H1 (cell line): ENCODE measurements around the gene SORD.
"Not testable (repeated sequence)": the region's sequence is repeated elsewhere in the genome, so short reads cannot be mapped to it uniquely, and the experiment has no call there.

Experiments
- BACH1 ChIP-seq: IDR thresholded peaks from 2 replicates; pipeline ENCODE4 v1.6.1; 2012; ENCODE audit warnings: low read length, improper control_type of control experiment
- BRCA1 ChIP-seq: IDR thresholded peaks from 2 replicates; pipeline ENCODE4 v1.6.1; 2012; ENCODE audit warnings: low read depth, low read length, improper control_type of control experiment
- CBX5 ChIP-seq: fragments of 300-800, 300-1000 bp; sonication (generic); IDR thresholded peaks from 2 replicates; pipeline ENCODE4 v1.7.1; 2016; ENCODE audit warnings: antibody characterized with exemption, low read length, low read depth
- CEBPB ChIP-seq: IDR thresholded peaks from 2 replicates; pipeline ENCODE4 v1.6.1; 2012; ENCODE audit warnings: low read depth, low read length
- EGR1 ChIP-seq: IDR thresholded peaks from 2 replicates; pipeline ENCODE4 v1.6.1; 2011; ENCODE audit warnings: low read depth, low read length, borderline replicate concordance
- EP300 ChIP-seq, 2 experiments: IDR thresholded peaks; 1 replicate in 1 of 2; 2 replicates in 1 of 2; pipeline ENCODE4 v1.6.1; 2011 to 2012; ENCODE audit warnings: low read depth in 2 of 2, low read length in 2 of 2, mild to moderate bottlenecking in 2 of 2, borderline replicate concordance in 1 of 2, inconsistent platforms in 1 of 2, moderate library complexity in 1 of 2
- EZH2 ChIP-seq: fragments of 200-600 bp; sonication (generic); IDR thresholded peaks from 2 replicates; pipeline ENCODE4 v1.7.1; 2012; ENCODE audit warnings: low read depth, mild to moderate bottlenecking, moderate library complexity, low read length, inconsistent platforms; ENCODE audit not compliant: severe bottlenecking
- HDAC2 ChIP-seq, 2 experiments: fragments of 300-600 bp in 1 of 2; sonication (generic) in 1 of 2; IDR thresholded peaks; 2 replicates each; pipeline ENCODE4 v1.6.1; 2011 to 2012; ENCODE audit warnings: low read depth in 2 of 2, low read length in 2 of 2, mild to moderate bottlenecking in 2 of 2, moderate library complexity in 2 of 2, borderline replicate concordance in 1 of 2, inconsistent platforms in 1 of 2
- HDAC6 ChIP-seq: IDR thresholded peaks from one replicate; pipeline ENCODE4 v1.7.1; 2012; ENCODE audit warnings: low read depth, mild to moderate bottlenecking, inconsistent platforms, low read length, moderate library complexity
- JUND ChIP-seq: IDR thresholded peaks from 2 replicates; pipeline ENCODE4 v1.6.1; 2011; ENCODE audit warnings: mild to moderate bottlenecking, improper control_type of control experiment, low read length
- MAX ChIP-seq: IDR thresholded peaks from 2 replicates; pipeline ENCODE4 v1.6.1; 2012; ENCODE audit warnings: inconsistent platforms
- RAD21 ChIP-seq, 2 experiments: IDR thresholded peaks in 1 of 2; conservative IDR thresholded peaks in 1 of 2; 2 replicates each; pipeline ENCODE4 v1.6.1; 2011; ENCODE audit warnings: low read depth in 2 of 2, low read length in 2 of 2, improper control_type of control experiment in 1 of 2, inconsistent platforms in 1 of 2, mild to moderate bottlenecking in 1 of 2, moderate library complexity in 1 of 2
- TF ChIP-seq, protein P1 (sequence below), 3 experiments: IDR thresholded peaks; 1 replicate in 2 of 3; 2 replicates in 1 of 3; pipeline versions ENCODE4 v1.5.1 to v1.6.1; 2011; ENCODE audit warnings: low read length in 3 of 3, mild to moderate bottlenecking in 3 of 3, inconsistent platforms in 2 of 3, low read depth in 1 of 3, moderate library complexity in 1 of 3; ENCODE audit not compliant: insufficient read depth in 1 of 3; ENCODE audit errors: control extremely low read depth in 1 of 3

GRCh38 chr15:45040396-45040795 is 17.4 kb downstream of the SORD start:
- TF ChIP-seq, protein P1, sequence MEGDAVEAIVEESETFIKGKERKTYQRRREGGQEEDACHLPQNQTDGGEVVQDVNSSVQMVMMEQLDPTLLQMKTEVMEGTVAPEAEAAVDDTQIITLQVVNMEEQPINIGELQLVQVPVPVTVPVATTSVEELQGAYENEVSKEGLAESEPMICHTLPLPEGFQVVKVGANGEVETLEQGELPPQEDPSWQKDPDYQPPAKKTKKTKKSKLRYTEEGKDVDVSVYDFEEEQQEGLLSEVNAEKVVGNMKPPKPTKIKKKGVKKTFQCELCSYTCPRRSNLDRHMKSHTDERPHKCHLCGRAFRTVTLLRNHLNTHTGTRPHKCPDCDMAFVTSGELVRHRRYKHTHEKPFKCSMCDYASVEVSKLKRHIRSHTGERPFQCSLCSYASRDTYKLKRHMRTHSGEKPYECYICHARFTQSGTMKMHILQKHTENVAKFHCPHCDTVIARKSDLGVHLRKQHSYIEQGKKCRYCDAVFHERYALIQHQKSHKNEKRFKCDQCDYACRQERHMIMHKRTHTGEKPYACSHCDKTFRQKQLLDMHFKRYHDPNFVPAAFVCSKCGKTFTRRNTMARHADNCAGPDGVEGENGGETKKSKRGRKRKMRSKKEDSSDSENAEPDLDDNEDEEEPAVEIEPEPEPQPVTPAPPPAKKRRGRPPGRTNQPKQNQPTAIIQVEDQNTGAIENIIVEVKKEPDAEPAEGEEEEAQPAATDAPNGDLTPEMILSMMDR (IDR thresholded peaks at IDR 0.05; ENCODE audit: control extremely low read depth in 1 of 3, insufficient read depth in 1 of 3, low read depth in 1 of 3, low read length in 3 of 3), result not testable (repeated sequence)
- TF ChIP-seq JUND; HDAC2 (IDR thresholded peaks at IDR 0.05; ENCODE audit: borderline replicate concordance in 1 of 2, low read depth in 2 of 2, low read length in 2 of 2); BRCA1; EP300 (IDR thresholded peaks at IDR 0.05; ENCODE audit: borderline replicate concordance in 1 of 2, low read depth in 2 of 2, low read length in 2 of 2); EZH2; CBX5; CEBPB; HDAC6; RAD21 (IDR thresholded peaks at IDR 0.05 in 1 of 2, conservative IDR thresholded peaks at IDR 0.05 in 1 of 2; ENCODE audit: low read depth in 2 of 2, low read length in 2 of 2); EGR1; BACH1; MAX: not testable (repeated sequence)
